GM12873 (cell line): ENCODE results near the gene LCN10.

Experiments used
- TF ChIP-seq, protein P1 (sequence below): IDR thresholded peaks from 2 replicates; pipeline ENCODE4 v1.5.1; 2012; ENCODE audit warnings: low read depth, mild to moderate bottlenecking, moderate library complexity, low read length, control low read depth; ENCODE audit not compliant: insufficient read depth; ENCODE audit errors: missing control alignments

Gene LCN10

GRCh38 chr9:136726118-136726517, 16.6 kb downstream of the LCN10 start:
- TF ChIP-seq, protein P1, sequence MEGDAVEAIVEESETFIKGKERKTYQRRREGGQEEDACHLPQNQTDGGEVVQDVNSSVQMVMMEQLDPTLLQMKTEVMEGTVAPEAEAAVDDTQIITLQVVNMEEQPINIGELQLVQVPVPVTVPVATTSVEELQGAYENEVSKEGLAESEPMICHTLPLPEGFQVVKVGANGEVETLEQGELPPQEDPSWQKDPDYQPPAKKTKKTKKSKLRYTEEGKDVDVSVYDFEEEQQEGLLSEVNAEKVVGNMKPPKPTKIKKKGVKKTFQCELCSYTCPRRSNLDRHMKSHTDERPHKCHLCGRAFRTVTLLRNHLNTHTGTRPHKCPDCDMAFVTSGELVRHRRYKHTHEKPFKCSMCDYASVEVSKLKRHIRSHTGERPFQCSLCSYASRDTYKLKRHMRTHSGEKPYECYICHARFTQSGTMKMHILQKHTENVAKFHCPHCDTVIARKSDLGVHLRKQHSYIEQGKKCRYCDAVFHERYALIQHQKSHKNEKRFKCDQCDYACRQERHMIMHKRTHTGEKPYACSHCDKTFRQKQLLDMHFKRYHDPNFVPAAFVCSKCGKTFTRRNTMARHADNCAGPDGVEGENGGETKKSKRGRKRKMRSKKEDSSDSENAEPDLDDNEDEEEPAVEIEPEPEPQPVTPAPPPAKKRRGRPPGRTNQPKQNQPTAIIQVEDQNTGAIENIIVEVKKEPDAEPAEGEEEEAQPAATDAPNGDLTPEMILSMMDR, result no peak

DNA sequence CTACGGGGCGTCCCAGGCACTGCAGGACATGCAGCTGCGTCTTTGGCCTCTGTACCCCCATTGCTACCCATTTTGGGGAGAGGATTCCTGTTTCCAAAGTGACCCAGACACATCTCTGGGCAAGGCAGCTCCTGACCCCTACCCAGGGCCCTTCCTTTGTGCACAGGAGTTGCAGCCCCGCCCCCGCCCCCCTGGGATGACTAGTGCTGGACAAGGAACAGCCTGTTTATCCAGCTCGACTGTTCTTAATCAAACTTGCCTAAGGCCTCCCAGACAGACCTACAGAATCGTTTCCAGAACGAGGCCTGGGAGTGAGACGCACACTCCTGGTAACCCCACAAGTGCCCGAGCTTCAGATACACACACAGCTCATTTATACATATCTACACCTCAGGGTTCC, 17.1 kb downstream of the LCN10 start:
- TF ChIP-seq, protein P1, result no peak

DNA sequence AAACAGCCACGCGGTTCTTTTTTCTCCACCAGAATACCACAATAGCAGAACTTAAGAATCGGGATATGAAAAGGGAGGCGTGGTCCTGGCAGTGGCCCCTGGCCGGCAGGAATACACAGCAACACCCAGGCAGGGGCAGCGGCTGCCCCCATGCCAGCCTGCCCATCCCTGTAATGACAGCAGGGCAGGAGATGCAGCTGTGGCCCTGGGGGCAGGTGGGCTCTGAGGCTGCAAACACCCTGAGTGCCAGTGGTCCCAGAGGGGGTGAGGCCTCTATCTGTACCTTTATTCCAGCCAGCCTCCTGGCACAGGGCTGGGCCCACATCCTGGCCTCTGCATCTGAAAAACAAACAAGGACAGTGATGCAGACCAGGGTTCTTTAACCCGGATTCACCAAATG, 18.0 kb downstream of the LCN10 start:
- TF ChIP-seq, protein P1, result no peak

GRCh38 chr9:136723989-136724388, 18.8 kb downstream of the LCN10 start:
- TF ChIP-seq, protein P1, result no peak

- TF ChIP-seq, protein P1, result no peak
These were observed 19.3 kb downstream of the LCN10 start for GRCh38 chr9:136723362-136723976.

DNA sequence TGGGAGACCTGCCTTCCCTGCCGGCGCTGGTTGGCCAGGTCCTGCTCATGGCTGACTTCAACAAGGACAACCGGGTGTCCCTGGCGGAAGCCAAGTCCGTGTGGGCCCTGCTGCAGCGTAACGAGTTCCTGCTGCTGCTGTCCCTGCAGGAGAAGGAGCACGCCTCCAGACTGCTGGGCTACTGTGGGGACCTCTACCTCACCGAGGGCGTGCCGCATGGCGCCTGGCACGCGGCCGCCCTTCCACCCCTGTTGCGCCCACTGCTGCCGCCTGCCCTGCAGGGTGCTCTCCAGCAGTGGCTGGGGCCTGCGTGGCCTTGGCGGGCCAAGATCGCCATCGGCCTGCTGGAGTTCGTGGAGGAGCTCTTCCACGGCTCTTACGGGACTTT, 19.8 kb downstream of the LCN10 start:
- TF ChIP-seq, protein P1, result no peak

DNA sequence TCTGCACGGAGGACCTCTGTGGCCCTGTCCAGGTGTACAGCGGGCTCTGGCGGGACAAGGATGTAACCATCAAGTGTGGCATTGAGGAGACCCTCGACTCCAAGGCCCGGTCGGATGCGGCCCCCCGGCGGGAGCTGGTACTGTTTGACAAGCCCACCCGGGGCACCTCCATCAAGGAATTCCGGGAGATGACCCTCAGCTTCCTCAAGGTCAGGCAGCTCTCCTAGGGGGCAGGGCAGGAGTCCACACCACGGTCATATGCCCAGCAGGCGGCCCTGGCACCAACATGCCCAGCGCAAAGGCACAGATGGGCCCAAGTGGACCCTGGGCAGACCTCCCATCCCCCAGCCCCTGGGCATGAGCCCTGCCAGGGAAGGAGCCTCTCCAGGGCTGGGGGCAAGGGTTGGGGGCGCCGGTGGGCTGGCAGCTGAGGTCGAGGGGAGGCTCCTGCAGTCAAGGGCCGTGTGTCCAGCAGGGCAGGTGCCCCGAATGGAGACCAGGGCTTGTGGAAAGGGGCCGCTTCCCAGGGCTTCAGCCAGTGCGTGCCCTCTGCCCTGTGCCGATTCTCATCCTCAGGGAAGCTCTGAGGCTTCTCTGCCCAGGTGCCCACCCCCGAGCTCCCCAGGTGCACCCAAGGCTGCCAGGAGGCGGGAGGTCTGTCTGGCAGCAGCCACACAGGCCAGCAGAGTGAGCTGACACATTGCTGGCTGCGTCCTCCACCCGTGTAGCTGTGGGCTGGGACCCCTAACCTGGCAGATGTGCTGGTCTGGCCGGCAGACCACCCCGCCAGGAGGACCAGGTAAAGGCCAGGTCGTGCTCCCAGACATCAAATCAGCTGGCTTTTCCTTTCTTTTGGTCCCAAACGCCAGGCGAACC, 20.4 kb downstream of the LCN10 start:
- TF ChIP-seq, protein P1, result no peak
